LNCaP clone FGC (cell line): ENCODE results near the gene NABP2.

ENCODE experiments used
- DNase-seq: peaks from one replicate; pipeline ENCODE4 v3.0.0-alpha.2; 2011; ENCODE audit warnings: low read depth
- H3K4me3 ChIP-seq: 2 replicates; pipeline ENCODE4 v1.5.1; 2011; ENCODE audit warnings: mild to moderate bottlenecking, low read depth, low read length, control low read depth
- CTCF ChIP-seq: IDR thresholded peaks from 2 replicates; pipeline ENCODE4 v1.5.1; 2012; ENCODE audit warnings: mild to moderate bottlenecking; ENCODE audit not compliant: control insufficient read depth, insufficient read depth; ENCODE audit errors: extremely low read depth

NABP2 gene

DNA sequence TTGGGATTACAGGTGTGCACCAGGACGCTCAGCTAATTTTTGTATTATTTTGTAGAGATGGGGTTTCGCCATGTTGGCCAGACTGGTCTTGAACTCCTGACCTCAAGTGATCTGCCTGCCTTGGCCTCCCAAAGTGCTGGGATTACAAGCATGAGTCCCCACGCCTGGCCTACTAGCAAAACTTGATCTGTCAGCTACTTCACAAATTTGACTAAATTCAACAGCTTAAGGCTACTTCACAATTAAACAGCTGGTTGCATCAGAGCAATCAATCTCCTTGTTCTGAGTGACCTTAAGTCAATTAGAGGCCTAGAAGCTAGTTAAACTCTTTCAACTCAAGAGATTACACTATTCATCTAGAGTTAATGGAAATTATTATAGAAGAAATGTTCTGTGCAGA, 54.8 kb downstream of the NABP2 start:
- no peak overlapping the region for H3K4me3 ChIP-seq
- TF ChIP-seq CTCF, result no peak
- DNase-seq, result no peak
